Ascending aorta (tissue), 2 donors: ENCODE results near the gene SHROOM2. TPM values are rescaled to one million over a fixed set of nuclear protein-coding genes. Genes with fewer than 3 reads are reported as not detected.

Experiments
- DNase-seq, 2 donors: peaks; one replicate each; pipeline ENCODE4 v3.0.0-alpha.2; 2019; ENCODE audit warnings: low spot score in 2 of 2
- H3K27ac ChIP-seq, 2 donors: fragments of 200-600 bp; sonication (generic); one replicate each; pipeline ENCODE4 v1.5.1; 2016 to 2017; ENCODE audit warnings: mild to moderate bottlenecking in 1 of 2
- H3K27me3 ChIP-seq: fragments of 200-600 bp; sonication (generic); one replicate; pipeline ENCODE4 v1.5.1; 2017
- H3K36me3 ChIP-seq, 2 donors: fragments of 200-600 bp; sonication (generic); one replicate each; pipeline ENCODE4 v1.5.1; 2016
- H3K4me1 ChIP-seq, 2 donors: fragments of 200-600 bp; sonication (generic); one replicate each; pipeline ENCODE4 v1.5.1; 2016 to 2017; ENCODE audit warnings: mild to moderate bottlenecking in 1 of 2
- H3K4me3 ChIP-seq, 2 donors: fragments of 200-600 bp; sonication (generic); one replicate each; pipeline ENCODE4 v1.5.1; 2016 to 2017; ENCODE audit warnings: mild to moderate bottlenecking in 1 of 2
- H3K9me3 ChIP-seq, 2 donors: fragments of 200-600 bp; sonication (generic); one replicate each; pipeline ENCODE4 v1.5.1; 2016
- intact Hi-C: fragments of 100-400 bp; cut with DNase I; formaldehyde crosslinking; loops from one replicate; pipeline ENCODE4 v1.15.1; 2023
- total RNA-seq: library from RNA; depleted of rRNA; stranded (reverse); fragments of >200 nt; gene quantifications from one replicate; pipeline ENCODE4 v1.1.0, GENCODE V29; 2016
- TF ChIP-seq, protein P1 (sequence below), 3 experiments: fragments of 200-600 bp in 2 of 3; fragments of 450-650 bp in 1 of 3; sonication (generic) in 2 of 3; IDR thresholded peaks; one replicate each; pipeline ENCODE4 v1.5.1; 2016 to 2019; ENCODE audit warnings: antibody characterized with exemption in 3 of 3, mild to moderate bottlenecking in 1 of 3, moderate library complexity in 1 of 3

Gene SHROOM2
- total RNA-seq, 1 donor from 2014 or later = 7.5 TPM

DNA sequence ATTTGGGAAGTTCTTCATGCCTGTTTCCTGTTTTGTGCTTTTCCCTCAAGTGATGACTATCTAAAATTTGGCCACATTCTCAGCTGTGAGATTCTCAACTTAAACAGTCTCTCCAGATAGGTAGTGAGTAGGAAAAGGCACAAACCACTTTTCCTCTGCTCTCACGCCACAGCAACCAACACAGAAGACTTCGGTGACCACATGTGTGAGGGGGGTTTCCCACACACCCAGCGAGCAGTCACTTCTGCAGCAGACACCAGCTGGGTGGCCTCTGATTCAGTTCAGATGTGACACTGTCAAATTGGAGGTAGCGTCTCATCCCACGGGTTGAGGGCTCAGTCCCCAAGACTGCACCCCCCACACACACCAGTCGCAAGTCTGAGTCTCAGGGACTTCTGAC lies 155.9 kb downstream of the SHROOM2 start:
- TF ChIP-seq, protein P1, sequence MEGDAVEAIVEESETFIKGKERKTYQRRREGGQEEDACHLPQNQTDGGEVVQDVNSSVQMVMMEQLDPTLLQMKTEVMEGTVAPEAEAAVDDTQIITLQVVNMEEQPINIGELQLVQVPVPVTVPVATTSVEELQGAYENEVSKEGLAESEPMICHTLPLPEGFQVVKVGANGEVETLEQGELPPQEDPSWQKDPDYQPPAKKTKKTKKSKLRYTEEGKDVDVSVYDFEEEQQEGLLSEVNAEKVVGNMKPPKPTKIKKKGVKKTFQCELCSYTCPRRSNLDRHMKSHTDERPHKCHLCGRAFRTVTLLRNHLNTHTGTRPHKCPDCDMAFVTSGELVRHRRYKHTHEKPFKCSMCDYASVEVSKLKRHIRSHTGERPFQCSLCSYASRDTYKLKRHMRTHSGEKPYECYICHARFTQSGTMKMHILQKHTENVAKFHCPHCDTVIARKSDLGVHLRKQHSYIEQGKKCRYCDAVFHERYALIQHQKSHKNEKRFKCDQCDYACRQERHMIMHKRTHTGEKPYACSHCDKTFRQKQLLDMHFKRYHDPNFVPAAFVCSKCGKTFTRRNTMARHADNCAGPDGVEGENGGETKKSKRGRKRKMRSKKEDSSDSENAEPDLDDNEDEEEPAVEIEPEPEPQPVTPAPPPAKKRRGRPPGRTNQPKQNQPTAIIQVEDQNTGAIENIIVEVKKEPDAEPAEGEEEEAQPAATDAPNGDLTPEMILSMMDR (IDR thresholded peaks at IDR 0.05) = no peak
- H3K36me3 ChIP-seq = no peaks in the 10 kb centered on the region
- H3K9me3 ChIP-seq = no peaks in the 10 kb centered on the region
- no peaks in the 10 kb centered on the region for H3K27me3 ChIP-seq
- no peak overlapping the region for H3K4me3 ChIP-seq
- intact Hi-C loops = no loop called here
- H3K27ac ChIP-seq = no peak overlapping the region
- H3K4me1 ChIP-seq = no peaks in the 10 kb centered on the region
- DNase-seq = no peak

DNA sequence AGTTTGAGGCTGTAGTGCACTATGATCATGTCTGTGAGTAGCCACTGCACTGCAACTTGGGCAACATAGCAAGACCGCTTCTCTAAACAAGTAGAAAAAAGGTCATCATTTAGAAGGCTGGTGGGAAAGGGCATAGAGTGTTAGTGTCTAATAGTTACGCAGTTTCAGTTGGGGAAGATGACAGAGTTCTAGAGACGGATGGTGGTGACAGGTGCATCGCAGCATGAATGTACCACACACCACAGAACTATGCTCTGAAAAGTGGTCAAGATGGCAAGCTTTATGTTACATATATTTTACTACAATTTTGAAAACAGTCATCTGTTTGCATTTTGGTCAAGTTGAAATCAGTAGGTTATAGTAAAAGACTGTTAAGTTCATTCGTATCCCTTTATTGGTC lies 157.2 kb downstream of the SHROOM2 start:
- Histone ChIP-seq H3K27me3 (no peaks in the 10 kb centered on the region), H3K36me3 (no peaks in the 10 kb centered on the region), H3K27ac (no peak overlapping the region), H3K4me3 (no peak overlapping the region), H3K9me3 (no peaks in the 10 kb centered on the region), H3K4me1 (no peaks in the 10 kb centered on the region)
- DNase-seq = no peak
- intact Hi-C loops = no loop called here
- TF ChIP-seq, protein P1 (IDR thresholded peaks at IDR 0.05) = no peak

DNA sequence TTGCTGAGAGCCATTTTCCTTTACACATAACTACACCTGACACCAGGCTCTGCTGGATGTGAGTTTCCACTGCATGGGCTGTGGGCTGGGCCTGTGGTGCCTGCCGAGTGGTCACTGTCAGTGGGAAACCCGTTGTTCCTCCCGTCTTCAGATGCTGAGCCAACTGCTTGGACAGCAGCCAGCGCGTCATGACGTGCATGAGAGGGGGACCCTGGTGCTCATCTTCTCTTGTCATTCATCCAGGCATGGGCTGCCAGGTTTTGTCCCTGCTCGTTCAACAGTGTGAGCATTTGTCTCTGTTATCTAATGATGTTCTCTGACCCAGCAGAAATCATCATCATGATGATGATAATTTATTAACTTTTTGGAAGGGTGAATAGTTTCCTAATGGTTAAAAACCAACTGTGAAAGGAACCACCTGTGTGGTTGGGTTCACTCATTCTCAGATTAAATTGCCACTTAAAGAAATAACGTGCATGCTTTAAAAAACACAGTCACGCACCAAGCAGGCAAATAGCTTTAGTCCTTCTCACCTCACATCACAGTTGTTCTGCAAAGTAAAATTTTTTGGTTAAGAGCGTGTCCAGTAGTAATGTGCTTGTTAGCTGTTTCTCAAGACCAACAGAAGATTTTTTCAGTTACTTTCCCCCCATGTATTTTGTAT lies 161.0 kb downstream of the SHROOM2 start:
- intact Hi-C loops = no loop called here
- TF ChIP-seq, protein P1 (IDR thresholded peaks at IDR 0.05) = no peak
- DNase-seq = no peak

DNA sequence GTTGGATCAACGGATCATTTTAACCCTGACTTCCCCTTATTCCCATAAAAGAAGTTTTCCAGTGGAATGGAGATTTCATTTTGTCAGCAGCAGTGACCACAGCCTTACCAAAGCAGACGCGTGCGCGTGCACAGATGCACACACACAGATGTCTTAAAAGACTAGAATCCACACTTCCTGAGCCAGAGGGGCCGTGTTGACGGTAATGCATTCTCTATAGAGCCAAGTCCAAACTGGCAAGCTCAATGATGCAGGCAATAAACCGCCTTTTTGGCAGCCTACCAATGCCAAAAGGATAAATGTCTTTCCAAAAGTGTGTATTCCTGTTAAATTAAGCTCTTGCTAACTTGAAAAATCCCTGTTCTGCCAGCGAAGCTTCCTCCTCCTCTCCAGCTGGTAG lies 162.2 kb downstream of the SHROOM2 start:
- H3K4me3 ChIP-seq = no peak overlapping the region
- TF ChIP-seq, protein P1 (IDR thresholded peaks at IDR 0.05) = no peak
- DNase-seq = no peak
- intact Hi-C loops = no loop called here
- no peaks in the 10 kb centered on the region for H3K36me3 ChIP-seq
- H3K9me3 ChIP-seq = no peaks in the 10 kb centered on the region
- no peaks in the 10 kb centered on the region for H3K27me3 ChIP-seq
- H3K27ac ChIP-seq = no peak overlapping the region
- no peaks in the 10 kb centered on the region for H3K4me1 ChIP-seq

More for the DNA sequence above, 161.0 kb downstream of the SHROOM2 start:
- Histone ChIP-seq H3K9me3 (no peaks in the 10 kb centered on the region), H3K27ac (no peak overlapping the region), H3K27me3 (no peaks in the 10 kb centered on the region), H3K4me3 (no peak overlapping the region), H3K4me1 (no peaks in the 10 kb centered on the region), H3K36me3 (no peaks in the 10 kb centered on the region)

DNA sequence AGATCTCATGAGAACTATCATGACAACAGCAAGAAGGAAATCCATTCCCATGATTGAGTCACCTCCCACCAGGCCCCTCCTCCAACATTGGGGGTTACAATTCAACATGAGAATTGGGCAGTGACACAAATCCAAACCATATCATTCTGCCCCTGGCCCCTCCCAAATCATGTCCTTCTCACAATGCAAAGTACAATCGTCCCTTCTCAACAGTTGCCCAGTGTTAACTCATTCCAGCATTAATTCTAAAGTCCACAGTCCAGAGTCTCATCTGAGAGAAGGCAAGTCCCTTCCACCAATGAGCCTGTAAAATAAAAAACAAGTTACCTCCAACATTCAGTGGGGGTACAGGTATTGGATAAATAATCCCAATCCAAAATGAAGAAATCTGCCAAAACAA lies 166.1 kb downstream of the SHROOM2 start:
- TF ChIP-seq, protein P1 (IDR thresholded peaks at IDR 0.05) = no peak
- Histone ChIP-seq H3K4me1 (no peaks in the 10 kb centered on the region), H3K9me3 (no peaks in the 10 kb centered on the region), H3K27me3 (no peaks in the 10 kb centered on the region), H3K36me3 (no peaks in the 10 kb centered on the region), H3K27ac (no peak overlapping the region), H3K4me3 (no peak overlapping the region)
- DNase-seq = no peak
- intact Hi-C loops = no loop called here

DNA sequence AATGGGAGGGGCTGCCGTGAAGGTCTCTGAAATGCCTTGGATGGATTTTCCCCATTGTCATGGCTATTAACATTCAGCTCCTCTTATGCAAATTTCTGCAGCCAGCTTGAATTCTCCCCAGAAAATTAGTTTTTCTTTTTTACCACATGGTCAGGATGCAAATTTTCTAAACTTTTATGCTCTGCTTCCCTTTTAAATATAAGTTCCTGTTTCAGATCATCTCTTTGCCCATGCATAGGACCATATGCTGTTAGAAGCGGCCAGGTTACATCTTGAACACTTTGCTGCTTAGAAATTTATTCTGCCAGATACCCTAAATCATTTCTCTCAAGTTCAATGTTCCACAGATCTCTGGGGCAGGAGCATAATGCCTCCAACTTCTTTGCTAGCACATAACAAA lies 167.2 kb downstream of the SHROOM2 start:
- Histone ChIP-seq H3K27me3 (no peaks in the 10 kb centered on the region), H3K36me3 (no peaks in the 10 kb centered on the region), H3K4me3 (no peak overlapping the region), H3K27ac (no peak overlapping the region), H3K4me1 (no peaks in the 10 kb centered on the region), H3K9me3 (no peaks in the 10 kb centered on the region)
- intact Hi-C loops = no loop called here
- no peak for DNase-seq
- TF ChIP-seq, protein P1 (IDR thresholded peaks at IDR 0.05) = no peak
